Activated T-helper 9 cell treated with anti-CD3 and anti-CD28 coated beads, Interleukin-2, amount 50 U/mL, for 16 hours (primary cell): ENCODE data around the gene ARFGAP3.

Experiments
- DNase-seq: peaks from one replicate; pipeline ENCODE4 v3.0.0-alpha.2; 2020; ENCODE audit warnings: low read depth

Gene ARFGAP3, protein sequence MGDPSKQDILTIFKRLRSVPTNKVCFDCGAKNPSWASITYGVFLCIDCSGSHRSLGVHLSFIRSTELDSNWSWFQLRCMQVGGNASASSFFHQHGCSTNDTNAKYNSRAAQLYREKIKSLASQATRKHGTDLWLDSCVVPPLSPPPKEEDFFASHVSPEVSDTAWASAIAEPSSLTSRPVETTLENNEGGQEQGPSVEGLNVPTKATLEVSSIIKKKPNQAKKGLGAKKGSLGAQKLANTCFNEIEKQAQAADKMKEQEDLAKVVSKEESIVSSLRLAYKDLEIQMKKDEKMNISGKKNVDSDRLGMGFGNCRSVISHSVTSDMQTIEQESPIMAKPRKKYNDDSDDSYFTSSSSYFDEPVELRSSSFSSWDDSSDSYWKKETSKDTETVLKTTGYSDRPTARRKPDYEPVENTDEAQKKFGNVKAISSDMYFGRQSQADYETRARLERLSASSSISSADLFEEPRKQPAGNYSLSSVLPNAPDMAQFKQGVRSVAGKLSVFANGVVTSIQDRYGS

GRCh38 chr22:42856865-42857704 lies at the start of gene ARFGAP3:
TSS of gene ARFGAP3 (minus strand) at chr22:42857273. CDS start at chr22:42857182, 91 bp downstream.
- DNase-seq = peak; percentile 94

DNA sequence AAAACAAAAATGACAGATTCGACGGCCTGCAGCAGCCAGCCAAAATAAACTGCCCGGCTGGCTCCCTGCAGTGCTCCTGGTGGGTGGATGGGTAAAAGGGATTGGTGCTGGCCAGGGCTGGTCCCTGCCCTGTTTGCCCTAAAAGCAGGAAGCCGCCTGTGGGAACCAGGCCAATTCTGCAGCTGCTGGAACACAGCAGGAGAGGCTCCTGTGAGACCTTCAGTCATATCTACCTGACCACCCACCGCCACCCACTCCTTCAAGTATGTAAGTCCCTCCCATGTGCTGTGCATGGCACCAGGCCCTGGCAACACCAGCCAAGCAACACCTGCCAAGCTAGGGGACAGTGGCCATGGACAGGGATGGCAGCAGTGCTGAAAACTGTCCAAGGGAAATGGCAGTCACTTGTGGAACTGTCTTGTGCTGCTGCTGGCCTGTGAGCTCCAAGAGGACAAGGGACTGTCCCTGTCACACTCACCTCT lies 48.7 kb upstream of the ARFGAP3 start:
- no peak for DNase-seq

DNA sequence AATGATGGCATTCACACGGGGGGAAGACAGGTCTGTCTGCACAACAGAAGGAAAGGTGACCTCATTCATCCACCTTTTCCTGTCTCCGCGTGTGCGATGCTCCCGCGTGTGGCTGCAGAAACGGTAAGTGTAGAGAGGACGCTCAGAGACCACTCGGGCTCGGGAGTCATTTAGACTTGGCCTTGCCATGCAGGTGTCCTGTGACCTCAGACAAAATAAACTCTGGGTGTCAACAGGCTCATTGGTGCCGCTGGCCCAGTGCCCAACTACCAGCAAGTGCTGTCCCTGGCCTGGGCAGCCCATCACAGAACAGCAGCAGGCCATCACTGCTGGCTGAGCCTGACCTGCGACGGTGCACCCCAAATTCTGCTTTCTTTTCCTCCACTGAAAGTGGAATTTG lies 48.1 kb upstream of the ARFGAP3 start:
- no peak for DNase-seq

DNA sequence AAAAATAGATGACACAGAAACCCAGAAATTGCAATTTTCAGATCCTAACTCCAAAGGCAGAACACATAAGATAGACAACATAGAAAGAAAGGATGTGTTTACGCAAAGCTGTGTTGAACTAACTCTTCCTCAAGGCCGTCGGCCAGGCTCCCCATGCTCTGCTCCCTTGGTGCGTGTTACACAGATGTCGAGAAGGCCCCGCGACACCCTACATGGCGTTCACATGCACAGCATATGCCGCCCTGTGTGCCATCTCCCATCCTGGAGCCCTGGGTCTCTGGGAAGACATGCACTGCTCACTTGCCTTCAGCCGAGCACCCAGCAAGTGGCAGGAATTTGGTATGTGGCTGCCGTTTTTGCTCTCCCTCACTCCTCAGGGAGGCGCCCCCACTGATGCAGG lies 47.0 kb upstream of the ARFGAP3 start:
- DNase-seq = no peak

- no peak for DNase-seq
Measured at GRCh38 chr22:42902875-42903510, 45.9 kb upstream of the ARFGAP3 start.

DNA sequence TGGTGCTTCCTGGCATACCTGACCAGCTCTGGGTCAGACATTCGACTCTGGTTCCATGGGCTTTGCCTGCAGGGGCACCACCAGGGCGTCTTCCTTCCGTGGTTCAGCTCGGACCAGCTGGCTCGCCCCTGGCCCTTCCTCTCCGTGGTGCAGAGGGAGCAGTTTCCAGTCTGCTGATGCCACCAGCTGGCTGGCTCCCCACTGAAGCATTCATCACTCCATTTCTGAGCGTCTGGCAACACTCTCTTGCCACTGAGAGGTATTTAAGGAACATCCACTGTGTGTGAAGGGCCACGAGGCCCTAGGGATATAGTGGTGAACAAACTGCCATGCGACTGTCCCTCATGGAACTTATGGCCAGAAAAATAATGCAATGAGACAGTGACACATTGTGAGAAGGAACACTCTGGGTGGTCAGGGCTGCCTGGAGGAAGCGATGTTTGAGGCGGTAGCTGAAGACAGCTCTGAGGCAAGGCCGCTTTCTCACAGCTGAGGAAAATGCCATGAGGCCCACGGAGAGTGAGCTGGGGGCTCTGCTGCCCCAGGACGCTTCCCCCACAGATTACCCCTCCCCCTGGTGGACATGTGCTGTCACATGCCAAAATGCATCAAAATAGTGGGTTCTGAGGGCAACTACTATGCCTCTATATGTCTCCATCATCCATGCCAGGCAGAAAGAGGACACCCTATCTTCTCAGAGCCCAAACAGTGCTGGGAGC lies 44.9 kb upstream of the ARFGAP3 start:
- no peak for DNase-seq

DNA sequence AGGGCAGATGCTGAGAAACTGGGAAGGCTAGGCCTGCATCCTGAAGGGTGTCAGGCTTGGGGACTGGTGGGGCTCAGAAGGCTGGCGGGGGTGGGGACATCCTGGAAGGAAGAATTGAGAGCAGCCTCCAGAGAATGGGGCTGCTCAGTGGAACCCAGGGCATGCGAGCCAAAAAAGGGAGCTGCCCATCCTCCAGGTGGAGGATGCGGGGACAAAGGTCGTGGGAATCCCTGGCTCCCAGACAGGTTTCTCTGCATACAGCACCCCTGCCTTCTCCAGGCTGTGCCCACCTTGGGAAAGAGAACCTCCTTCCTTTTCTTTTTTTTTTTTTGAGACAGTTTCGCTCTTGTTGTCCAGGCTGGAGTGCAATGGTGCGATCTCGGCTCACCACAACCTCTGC lies 40.9 kb upstream of the ARFGAP3 start:
- DNase-seq = no peak

- DNase-seq = no peak
Measured at GRCh38 chr22:42895541-42895981, 38.5 kb upstream of the ARFGAP3 start.

DNA sequence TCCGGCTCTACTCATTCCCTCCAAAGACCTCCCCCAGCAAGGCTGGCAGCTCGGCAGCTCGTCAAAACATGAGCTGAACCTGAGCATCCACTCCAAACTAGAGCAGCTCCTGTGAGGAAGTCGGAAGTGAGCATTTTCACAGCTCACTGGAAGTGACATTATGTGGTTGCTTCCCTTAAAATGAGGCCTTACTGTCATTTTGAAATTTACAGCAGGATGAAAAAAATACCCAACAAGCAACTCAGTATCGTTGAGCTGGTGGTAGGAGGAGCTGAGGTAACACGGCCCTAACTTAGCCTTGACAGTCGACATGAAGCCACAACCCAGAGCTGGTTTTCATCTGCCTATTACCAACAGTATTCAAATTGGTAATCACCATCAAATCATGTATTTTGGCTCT lies 38.0 kb upstream of the ARFGAP3 start:
- DNase-seq = no peak

DNA sequence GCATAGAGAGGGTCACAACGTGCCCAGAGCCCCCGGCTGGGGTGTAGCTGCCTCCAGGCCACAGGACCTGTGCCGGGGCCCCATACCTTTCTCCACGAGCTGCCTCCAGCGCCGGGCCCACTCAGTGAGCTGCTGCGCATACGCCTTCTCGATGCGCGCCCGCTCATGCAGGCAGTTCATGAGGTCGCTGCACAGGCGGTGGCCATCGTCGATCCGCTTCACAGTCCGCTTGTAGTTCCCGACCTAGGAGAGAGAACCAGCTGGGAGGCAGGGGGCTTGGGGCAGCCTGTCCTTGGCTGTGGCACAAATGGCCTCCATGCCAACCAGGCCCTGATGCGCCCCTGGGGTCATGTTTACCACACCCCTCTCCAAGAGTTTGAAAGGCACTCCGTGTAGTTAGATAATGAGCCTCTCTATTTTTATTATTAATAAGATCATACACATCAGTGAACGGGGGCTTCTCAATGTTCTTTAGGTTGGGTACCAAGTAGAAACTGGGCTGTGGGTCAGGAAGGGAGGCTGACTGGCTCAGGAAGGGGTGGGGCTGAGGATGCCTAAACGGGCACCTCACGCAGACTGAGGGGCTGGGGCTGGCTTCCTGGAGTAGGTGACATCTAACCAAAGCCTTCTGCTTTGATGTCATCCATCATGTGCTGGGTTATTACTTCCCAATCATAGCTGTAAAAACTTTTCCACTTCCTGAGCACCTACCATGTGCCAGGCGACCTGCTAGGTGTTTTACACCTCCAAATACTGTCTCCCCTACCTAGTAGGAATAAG lies 36.5 kb upstream of the ARFGAP3 start:
- no peak for DNase-seq

GRCh38 chr22:42892571-42893316 lies 35.7 kb upstream of the ARFGAP3 start:
- DNase-seq = no peak

- no peak for DNase-seq
Measured at GRCh38 chr22:42892156-42892555, 35.1 kb upstream of the ARFGAP3 start.

DNA sequence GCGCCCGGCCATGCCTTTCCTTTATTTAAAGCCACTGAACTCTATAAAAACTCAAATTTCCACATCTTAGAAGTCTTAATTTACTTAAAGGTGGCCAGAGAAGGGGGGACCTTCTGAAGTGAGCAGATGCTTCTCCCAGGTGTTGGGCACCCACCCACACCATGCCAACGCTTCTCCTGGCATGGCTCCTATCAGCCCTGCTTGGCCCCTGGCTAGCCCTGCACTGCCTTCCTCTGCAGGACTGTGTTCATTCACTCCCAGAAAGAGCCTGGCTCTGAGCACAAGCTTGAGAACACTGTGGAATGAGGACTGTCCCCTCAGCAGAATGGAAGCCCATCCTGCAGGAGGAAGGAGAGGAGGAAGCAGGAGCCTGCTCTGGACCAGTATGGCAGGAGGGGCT lies 34.6 kb upstream of the ARFGAP3 start:
- DNase-seq = no peak

GRCh38 chr22:42891008-42891407 lies 33.9 kb upstream of the ARFGAP3 start:
- DNase-seq = no peak

GRCh38 chr22:42889304-42889703 lies 32.2 kb upstream of the ARFGAP3 start:
- no peak for DNase-seq

DNA sequence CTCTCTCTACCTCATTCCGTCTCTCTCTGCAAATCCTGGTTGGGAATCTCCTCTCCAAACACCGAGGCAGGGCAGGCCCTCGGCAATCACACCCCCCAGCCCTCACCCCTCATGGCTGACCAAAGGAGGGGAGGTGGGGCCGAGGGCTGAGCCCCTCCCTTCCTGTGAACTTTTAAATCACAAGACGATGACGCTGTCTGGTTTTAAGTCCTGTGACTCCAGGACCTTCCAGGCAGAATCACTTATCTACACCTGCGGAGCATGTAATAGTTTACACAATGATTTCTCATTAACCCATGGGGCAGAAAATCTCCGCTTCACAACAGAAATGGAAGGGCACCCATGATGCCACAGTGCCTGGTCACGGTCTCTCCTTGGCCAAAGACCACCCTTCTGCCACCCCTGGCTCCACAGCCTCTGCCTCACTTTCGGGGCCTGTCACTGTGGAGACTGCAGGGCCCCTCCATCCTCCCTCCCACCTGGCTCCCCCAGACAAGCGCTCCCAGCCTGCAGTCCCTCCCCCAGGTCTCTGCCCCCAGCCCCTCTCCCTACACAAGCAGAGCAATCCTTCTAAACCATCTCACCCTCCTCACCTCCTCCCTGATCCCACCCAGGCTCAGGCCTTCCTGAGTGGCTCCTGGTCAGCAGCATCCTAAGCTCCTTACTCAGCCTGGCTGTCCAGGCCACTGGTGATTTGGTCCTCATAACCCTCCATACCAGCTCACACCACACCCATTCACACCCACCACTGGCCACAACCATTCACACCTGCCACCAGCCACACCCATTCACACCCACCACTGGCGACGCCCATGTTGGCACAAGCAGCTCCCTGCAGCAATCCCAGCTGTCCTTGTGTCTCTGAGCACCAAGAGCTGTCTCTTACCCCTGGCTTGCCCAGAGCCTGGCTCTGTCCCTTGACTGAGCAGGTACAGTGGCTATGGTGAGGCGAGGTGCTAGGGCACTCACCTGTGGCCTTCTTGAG lies 30.7 kb upstream of the ARFGAP3 start:
- DNase-seq = no peak

GRCh38 chr22:42887120-42887519 lies 30.0 kb upstream of the ARFGAP3 start:
- DNase-seq = no peak

DNA sequence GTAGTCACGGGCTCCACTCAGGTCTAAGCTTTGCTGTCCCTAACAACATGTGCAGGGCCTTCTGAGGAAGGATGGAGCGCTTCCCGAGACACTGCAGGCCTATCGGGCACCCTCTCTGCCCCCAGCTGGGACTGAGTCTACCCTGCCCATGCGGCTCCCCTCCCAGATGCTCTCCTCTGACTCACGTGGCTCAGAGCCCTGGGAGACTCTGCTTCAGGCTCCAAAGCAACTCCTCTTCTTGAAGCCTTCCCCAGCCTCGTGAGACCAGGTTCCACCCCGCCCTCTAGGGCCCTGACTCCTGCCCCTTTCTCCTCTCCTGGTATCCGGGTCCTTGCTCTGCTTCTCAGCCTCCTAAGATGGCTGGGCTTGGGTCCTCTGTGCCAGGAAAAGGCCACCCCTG lies 28.4 kb upstream of the ARFGAP3 start:
- no peak for DNase-seq
